ENCODE measurements around the gene PHF1. TPM values are rescaled to one million over a fixed set of nuclear protein-coding genes. Genes with fewer than 3 reads are reported as not detected.
A peak's percentile ranks its signal among the peaks of the same experiment; 100 is the strongest.

PHF1 gene
- total and polyA plus RNA-seq, 2 of the 13 experiments (the other 11 are each of a cell fraction or from before 2014, with no cell fraction given) = 25.4 to 61.9 TPM

DNA sequence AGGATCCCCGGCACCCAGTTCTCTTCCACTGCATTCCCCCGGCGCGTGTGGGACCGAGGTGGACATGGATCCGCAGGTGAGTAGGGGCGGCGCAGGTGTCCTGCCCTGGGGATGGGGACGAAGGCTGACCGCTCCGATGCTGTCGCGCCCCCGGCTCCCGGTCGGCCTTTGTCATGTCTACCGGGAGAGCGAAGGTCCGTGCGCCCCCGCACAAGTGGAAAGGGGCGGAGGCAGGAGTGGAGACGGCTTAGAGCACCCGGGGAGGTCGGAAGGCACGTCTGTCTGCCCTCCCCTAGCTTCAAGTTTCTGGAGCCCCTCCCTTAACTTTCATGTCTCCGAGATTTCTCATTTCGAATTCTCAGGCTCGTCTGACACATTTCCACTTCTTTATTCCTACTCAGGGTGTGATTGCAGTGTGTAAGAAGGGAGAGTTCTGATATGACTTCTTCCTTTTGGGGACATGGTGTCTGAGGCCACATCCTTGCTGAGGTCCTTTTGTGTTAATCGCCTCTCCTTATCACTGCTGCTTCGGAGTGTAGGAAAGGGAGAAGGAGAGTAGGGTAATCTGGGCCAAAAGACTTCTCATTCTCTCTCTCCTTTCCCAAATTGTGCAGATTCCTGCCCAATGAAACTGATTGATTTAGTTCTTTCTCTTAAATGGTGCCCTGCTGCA is 18.8 kb upstream of the PHF1 start (continued):
- TF ChIP-seq, protein P1, sequence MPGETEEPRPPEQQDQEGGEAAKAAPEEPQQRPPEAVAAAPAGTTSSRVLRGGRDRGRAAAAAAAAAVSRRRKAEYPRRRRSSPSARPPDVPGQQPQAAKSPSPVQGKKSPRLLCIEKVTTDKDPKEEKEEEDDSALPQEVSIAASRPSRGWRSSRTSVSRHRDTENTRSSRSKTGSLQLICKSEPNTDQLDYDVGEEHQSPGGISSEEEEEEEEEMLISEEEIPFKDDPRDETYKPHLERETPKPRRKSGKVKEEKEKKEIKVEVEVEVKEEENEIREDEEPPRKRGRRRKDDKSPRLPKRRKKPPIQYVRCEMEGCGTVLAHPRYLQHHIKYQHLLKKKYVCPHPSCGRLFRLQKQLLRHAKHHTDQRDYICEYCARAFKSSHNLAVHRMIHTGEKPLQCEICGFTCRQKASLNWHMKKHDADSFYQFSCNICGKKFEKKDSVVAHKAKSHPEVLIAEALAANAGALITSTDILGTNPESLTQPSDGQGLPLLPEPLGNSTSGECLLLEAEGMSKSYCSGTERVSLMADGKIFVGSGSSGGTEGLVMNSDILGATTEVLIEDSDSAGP (CRISPR knock-in tag; IDR thresholded peaks at IDR 0.05; ENCODE audit: borderline replicate concordance) = 0 out of 2 replicates have a peak, but pooled peaks have one; percentile 4
- no peak for TF ChIP-seq MAFF (IDR thresholded peaks at IDR 0.05; ENCODE audit: low read depth, low read length)
- no peak for TF ChIP-seq RNF2 (conservative IDR thresholded peaks at IDR 0.05; ENCODE audit: low read depth)
- TF ChIP-seq, protein P2, sequence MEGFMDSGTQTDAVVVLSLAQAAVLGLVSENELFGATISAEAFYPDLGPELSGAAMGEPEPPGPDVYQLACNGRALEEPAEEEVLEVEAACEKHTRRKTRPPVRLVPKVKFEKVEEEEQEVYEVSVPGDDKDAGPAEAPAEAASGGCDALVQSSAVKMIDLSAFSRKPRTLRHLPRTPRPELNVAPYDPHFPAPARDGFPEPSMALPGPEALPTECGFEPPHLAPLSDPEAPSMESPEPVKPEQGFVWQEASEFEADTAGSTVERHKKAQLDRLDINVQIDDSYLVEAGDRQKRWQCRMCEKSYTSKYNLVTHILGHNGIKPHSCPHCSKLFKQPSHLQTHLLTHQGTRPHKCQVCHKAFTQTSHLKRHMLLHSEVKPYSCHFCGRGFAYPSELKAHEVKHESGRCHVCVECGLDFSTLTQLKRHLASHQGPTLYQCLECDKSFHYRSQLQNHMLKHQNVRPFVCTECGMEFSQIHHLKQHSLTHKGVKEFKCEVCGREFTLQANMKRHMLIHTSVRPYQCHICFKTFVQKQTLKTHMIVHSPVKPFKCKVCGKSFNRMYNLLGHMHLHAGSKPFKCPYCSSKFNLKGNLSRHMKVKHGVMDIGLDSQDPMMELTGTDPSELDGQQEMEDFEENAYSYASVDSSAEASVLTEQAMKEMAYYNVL (CRISPR knock-in tag; IDR thresholded peaks at IDR 0.05; ENCODE audit: borderline replicate concordance) = no peak
- TF ChIP-seq, protein P3, sequence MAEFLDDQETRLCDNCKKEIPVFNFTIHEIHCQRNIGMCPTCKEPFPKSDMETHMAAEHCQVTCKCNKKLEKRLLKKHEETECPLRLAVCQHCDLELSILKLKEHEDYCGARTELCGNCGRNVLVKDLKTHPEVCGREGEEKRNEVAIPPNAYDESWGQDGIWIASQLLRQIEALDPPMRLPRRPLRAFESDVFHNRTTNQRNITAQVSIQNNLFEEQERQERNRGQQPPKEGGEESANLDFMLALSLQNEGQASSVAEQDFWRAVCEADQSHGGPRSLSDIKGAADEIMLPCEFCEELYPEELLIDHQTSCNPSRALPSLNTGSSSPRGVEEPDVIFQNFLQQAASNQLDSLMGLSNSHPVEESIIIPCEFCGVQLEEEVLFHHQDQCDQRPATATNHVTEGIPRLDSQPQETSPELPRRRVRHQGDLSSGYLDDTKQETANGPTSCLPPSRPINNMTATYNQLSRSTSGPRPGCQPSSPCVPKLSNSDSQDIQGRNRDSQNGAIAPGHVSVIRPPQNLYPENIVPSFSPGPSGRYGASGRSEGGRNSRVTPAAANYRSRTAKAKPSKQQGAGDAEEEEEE (CRISPR knock-in tag; IDR thresholded peaks at IDR 0.05; ENCODE audit: borderline replicate concordance) = no peak
- TF ChIP-seq, protein P4, sequence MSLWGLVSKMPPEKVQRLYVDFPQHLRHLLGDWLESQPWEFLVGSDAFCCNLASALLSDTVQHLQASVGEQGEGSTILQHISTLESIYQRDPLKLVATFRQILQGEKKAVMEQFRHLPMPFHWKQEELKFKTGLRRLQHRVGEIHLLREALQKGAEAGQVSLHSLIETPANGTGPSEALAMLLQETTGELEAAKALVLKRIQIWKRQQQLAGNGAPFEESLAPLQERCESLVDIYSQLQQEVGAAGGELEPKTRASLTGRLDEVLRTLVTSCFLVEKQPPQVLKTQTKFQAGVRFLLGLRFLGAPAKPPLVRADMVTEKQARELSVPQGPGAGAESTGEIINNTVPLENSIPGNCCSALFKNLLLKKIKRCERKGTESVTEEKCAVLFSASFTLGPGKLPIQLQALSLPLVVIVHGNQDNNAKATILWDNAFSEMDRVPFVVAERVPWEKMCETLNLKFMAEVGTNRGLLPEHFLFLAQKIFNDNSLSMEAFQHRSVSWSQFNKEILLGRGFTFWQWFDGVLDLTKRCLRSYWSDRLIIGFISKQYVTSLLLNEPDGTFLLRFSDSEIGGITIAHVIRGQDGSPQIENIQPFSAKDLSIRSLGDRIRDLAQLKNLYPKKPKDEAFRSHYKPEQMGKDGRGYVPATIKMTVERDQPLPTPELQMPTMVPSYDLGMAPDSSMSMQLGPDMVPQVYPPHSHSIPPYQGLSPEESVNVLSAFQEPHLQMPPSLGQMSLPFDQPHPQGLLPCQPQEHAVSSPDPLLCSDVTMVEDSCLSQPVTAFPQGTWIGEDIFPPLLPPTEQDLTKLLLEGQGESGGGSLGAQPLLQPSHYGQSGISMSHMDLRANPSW (CRISPR knock-in tag; IDR thresholded peaks at IDR 0.05; ENCODE audit: borderline replicate concordance) = 0 out of 2 replicates have a peak, but pooled peaks have one; percentile 4
- 0 out of 2 replicates have a peak, but pooled peaks have one; percentile 28 for TF ChIP-seq ZNF343 (CRISPR knock-in tag; IDR thresholded peaks at IDR 0.05)
- no peak for TF ChIP-seq ZNF20 (CRISPR knock-in tag; IDR thresholded peaks at IDR 0.05)
- TF ChIP-seq, protein P5, sequence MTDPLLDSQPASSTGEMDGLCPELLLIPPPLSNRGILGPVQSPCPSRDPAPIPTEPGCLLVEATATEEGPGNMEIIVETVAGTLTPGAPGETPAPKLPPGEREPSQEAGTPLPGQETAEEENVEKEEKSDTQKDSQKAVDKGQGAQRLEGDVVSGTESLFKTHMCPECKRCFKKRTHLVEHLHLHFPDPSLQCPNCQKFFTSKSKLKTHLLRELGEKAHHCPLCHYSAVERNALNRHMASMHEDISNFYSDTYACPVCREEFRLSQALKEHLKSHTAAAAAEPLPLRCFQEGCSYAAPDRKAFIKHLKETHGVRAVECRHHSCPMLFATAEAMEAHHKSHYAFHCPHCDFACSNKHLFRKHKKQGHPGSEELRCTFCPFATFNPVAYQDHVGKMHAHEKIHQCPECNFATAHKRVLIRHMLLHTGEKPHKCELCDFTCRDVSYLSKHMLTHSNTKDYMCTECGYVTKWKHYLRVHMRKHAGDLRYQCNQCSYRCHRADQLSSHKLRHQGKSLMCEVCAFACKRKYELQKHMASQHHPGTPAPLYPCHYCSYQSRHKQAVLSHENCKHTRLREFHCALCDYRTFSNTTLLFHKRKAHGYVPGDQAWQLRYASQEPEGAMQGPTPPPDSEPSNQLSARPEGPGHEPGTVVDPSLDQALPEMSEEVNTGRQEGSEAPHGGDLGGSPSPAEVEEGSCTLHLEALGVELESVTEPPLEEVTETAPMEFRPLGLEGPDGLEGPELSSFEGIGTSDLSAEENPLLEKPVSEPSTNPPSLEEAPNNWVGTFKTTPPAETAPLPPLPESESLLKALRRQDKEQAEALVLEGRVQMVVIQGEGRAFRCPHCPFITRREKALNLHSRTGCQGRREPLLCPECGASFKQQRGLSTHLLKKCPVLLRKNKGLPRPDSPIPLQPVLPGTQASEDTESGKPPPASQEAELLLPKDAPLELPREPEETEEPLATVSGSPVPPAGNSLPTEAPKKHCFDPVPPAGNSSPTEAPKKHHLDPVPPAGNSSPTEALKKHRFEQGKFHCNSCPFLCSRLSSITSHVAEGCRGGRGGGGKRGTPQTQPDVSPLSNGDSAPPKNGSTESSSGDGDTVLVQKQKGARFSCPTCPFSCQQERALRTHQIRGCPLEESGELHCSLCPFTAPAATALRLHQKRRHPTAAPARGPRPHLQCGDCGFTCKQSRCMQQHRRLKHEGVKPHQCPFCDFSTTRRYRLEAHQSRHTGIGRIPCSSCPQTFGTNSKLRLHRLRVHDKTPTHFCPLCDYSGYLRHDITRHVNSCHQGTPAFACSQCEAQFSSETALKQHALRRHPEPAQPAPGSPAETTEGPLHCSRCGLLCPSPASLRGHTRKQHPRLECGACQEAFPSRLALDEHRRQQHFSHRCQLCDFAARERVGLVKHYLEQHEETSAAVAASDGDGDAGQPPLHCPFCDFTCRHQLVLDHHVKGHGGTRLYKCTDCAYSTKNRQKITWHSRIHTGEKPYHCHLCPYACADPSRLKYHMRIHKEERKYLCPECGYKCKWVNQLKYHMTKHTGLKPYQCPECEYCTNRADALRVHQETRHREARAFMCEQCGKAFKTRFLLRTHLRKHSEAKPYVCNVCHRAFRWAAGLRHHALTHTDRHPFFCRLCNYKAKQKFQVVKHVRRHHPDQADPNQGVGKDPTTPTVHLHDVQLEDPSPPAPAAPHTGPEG (CRISPR knock-in tag; IDR thresholded peaks at IDR 0.05) = no peak
- TF ChIP-seq, protein P6, sequence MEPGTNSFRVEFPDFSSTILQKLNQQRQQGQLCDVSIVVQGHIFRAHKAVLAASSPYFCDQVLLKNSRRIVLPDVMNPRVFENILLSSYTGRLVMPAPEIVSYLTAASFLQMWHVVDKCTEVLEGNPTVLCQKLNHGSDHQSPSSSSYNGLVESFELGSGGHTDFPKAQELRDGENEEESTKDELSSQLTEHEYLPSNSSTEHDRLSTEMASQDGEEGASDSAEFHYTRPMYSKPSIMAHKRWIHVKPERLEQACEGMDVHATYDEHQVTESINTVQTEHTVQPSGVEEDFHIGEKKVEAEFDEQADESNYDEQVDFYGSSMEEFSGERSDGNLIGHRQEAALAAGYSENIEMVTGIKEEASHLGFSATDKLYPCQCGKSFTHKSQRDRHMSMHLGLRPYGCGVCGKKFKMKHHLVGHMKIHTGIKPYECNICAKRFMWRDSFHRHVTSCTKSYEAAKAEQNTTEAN (CRISPR knock-in tag; conservative IDR thresholded peaks at IDR 0.05) = no peak
